Stimulated activated CD8-positive, alpha-beta memory T cell treated with anti-CD3 and anti-CD28 coated beads, Interleukin-7, amount 100 ng/mL, for 48 hours (primary cell): Measurements from ENCODE around the gene JAZF1.

Source experiments
- DNase-seq, 2 donors: peaks; one replicate each; pipeline ENCODE4 v3.0.0-alpha.2; 2020; ENCODE audit warnings: low read depth in 1 of 2; ENCODE audit errors: extremely low read depth in 1 of 2

JAZF1 gene

DNA sequence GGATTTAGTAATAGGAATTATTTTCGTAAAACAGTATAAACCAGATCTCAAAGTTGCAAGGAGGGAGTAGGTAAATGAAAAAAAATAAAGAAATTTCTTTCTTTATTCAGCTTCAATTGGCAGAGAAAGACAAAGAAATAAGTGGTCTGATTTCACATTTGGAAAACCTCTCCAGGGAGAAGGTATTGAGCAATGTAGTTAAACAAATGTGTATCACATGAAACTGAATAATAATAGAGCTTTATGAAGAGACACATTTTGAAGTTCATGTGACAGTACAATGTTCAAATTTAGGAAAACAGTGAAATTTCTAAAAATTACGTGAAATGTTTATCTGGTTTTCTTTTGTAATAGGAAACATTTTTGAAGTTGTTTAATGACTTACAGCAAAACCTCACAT lies 377.6 kb downstream of the JAZF1 start:
- no peak for DNase-seq

DNA sequence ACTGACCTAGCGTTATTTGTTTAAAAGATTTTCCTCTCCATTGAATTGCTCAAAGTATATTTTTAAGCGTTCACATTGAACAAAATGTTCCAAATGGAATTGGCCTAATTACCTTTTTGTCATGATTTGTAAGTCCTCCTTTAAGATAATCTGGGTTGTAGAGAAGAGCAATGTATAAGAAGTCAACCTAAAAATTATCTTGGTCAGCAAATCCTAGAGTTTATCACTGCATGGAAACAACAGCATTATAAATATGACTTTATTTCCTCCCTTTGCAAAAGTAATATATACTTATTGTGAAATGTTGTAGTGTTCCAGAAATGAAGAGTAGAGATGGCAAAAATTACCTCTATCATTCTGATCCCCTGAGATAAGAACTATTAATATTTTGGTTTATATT lies 381.4 kb downstream of the JAZF1 start:
- DNase-seq: no peak

DNA sequence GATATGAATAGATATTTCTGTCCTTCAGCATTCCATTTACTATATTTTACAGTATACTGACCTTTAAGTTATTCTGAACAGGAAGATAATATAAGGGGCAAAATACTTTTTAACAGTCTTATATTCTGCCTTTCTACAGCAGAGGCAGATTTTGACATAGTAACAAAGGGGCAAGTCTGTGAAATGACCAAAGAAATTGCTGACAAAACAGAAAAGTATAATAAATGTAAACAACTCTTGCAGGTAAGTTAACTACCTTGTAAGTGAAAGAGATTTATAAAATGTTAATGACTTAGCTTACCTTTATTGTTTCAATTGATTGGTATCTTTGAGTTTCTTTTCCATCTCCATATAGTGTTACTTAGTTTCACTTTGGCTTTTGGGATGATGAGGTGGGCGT lies 384.6 kb downstream of the JAZF1 start:
- no peak for DNase-seq

DNA sequence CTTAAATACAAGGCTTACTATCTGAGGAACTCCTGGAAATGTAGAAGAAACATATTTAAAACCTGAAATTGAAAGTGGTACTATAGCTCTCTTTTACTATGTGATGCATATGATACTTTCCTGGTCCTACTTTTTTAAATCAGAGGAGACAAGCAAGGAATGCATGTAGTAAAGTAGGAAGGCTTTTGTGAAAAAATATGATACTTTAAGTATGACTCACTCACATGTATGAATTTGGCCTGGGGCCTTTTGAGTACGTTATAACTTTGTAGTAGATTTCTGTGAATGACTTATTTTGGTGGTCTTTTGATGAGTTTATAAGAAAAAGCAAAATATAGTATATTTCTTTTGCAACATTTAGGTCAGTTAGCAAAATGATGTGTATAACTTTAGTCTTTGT lies 386.8 kb downstream of the JAZF1 start:
- DNase-seq: no peak

DNA sequence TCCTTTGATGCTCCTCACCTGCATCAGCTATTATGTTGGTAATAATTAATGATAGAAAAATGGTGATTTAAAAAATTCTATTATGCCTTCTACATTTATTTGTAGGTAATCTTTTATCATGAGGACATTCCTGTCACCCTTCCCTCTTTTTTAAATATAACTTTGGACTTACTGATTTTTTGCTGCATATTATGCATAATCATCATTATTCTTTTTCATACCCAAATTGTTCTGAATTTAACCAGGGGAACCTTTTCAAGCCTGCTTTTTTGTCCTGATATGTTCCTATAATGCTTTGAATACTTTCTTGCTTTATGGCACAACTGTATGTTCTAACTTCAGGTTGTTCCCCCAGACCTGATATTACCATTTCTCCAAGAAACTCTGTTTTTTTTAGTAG lies 392.2 kb downstream of the JAZF1 start:
- DNase-seq: no peak

DNA sequence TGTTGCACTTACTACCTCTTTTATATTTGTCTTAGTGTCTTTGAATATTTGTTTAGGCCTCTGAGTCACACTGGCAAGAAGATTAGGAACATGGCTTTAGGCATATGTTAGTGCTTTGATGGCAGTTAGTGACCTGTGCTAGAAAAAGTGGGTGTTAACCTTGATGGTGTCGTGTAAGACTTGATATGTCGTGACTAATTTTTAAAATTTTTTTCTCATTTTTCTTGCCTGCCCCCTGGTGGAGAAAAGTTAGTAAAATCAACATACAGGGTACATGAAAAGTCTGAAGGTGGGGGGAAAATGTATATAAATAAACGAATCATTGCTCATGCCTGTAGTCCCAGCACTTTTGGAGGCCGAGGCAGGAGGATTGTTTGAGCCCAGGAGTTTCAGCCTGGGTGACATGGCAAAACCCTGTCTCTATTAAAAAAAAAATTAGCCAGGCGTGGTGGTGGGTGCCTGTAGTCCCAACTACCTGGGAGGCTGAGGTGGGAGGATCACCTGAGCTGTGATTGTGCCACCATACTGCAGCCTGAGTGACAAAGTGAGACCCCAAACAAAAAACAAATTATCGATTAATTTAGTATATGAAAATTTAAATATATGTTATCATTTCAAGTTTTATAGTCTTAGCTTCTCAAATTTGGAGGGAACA lies 396.1 kb downstream of the JAZF1 start:
- no peak for DNase-seq

DNA sequence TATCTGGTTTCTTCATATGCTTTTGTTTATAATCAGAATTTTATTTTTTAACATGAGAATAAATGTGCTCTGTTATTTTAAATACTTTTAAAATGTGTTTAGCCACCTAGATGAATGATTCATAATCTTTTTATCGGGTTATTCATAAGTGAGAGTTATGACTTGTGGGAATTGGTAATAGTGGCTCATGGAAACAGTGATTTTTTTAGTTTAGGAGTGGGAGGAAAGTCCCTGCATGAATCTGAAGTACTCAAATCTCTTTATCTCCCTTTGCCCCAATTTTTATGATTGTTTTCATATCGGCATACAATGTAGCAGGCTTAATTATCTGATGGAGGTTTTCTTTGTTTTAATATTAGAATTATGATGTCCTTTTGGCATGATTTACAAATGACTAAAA lies 397.7 kb downstream of the JAZF1 start:
- no peak for DNase-seq

DNA sequence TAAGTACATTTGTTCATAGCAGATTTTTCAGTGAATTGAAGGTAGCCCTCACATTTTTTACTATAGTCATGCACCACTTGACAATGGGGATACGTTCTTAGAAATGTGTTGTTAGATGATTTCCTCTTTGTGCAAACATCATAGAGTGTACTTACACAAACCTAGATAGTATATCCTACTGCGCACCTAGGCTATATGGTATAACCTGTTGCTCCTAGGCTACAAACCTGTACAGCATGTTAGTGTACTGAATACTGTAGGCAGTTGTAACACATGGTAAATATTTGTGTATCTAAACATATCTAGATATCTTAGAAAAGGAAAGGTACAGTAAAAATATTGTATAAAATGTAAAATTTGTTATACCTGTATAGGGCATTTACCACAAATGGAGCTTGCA lies 399.4 kb downstream of the JAZF1 start:
- DNase-seq: no peak
